BE2C (cell line): ENCODE results near the gene ANKRD62.

Source experiments
- DNase-seq: peaks from one replicate; pipeline ENCODE4 v3.0.0-alpha.2; 2020
- H3K27me3 ChIP-seq: fragments of 250-450 bp; sonication (Bioruptor Pico); 2 replicates; pipeline ENCODE4 v1.5.1; 2020; ENCODE audit warnings: mild to moderate bottlenecking
- H3K36me3 ChIP-seq: fragments of 250-450 bp; sonication (Bioruptor Pico); 2 replicates; pipeline ENCODE4 v1.5.1; 2020; ENCODE audit warnings: mild to moderate bottlenecking
- H3K4me1 ChIP-seq: fragments of 250-450 bp; sonication (Bioruptor Pico); 2 replicates; pipeline ENCODE4 v1.5.1; 2020
- H3K4me3 ChIP-seq: 2 replicates; pipeline ENCODE4 v1.5.1; 2011; ENCODE audit warnings: low read depth, low read length
- H3K9me3 ChIP-seq: fragments of 250-450 bp; sonication (Bioruptor Pico); 2 replicates; pipeline ENCODE4 v1.5.1; 2020
- CTCF ChIP-seq: IDR thresholded peaks from 2 replicates; pipeline ENCODE4 v1.5.1; 2012; ENCODE audit warnings: mild to moderate bottlenecking, low read depth, low read length

Gene ANKRD62

GRCh38 chr18:12048827-12049175 lies 44.8 kb upstream of the ANKRD62 start:
- no peak for TF ChIP-seq CTCF
- H3K27me3 ChIP-seq: no peaks in the 10 kb centered on the region
- no peaks in the 10 kb centered on the region for H3K9me3 ChIP-seq
- no peaks in the 10 kb centered on the region for H3K4me1 ChIP-seq
- no peaks in the 10 kb centered on the region for H3K36me3 ChIP-seq
- H3K4me3 ChIP-seq: no peak overlapping the region
- no peak for DNase-seq

GRCh38 chr18:12049978-12050811 lies 43.4 kb upstream of the ANKRD62 start:
- H3K27me3 ChIP-seq: no peaks in the 10 kb centered on the region
- no peaks in the 10 kb centered on the region for H3K9me3 ChIP-seq
- TF ChIP-seq CTCF: no peak
- H3K4me3 ChIP-seq: no peak overlapping the region
- H3K4me1 ChIP-seq: no peaks in the 10 kb centered on the region
- H3K36me3 ChIP-seq: no peaks in the 10 kb centered on the region
- no peak for DNase-seq

DNA sequence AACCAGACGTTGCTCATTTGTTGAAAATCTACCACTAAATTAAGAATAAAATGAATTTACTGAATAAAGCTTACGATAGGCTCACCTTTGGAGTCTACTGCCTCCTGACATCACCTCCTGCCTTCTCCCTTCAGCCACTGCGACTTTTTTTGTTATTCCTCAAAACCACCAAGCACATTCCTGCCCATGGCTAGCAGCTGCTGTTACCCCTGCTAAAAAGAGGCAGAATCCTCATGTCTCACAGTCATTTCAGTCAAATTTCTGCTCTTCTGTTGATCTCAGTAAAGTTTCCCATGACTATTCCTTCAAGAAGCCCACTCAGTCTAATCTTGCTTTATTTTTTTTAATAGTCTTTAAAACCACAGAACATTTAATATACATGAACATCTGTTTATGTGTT lies 40.8 kb upstream of the ANKRD62 start:
- TF ChIP-seq CTCF: no peak
- DNase-seq: no peak
- Histone ChIP-seq H3K4me1 (no peaks in the 10 kb centered on the region), H3K9me3 (no peaks in the 10 kb centered on the region), H3K36me3 (no peaks in the 10 kb centered on the region), H3K27me3 (no peaks in the 10 kb centered on the region), H3K4me3 (no peak overlapping the region)

GRCh38 chr18:12053289-12053688 lies 40.4 kb upstream of the ANKRD62 start:
- no peaks in the 10 kb centered on the region for H3K4me1 ChIP-seq
- no peak for TF ChIP-seq CTCF
- H3K36me3 ChIP-seq: no peaks in the 10 kb centered on the region
- no peaks in the 10 kb centered on the region for H3K9me3 ChIP-seq
- H3K4me3 ChIP-seq: no peak overlapping the region
- no peaks in the 10 kb centered on the region for H3K27me3 ChIP-seq
- no peak for DNase-seq

DNA sequence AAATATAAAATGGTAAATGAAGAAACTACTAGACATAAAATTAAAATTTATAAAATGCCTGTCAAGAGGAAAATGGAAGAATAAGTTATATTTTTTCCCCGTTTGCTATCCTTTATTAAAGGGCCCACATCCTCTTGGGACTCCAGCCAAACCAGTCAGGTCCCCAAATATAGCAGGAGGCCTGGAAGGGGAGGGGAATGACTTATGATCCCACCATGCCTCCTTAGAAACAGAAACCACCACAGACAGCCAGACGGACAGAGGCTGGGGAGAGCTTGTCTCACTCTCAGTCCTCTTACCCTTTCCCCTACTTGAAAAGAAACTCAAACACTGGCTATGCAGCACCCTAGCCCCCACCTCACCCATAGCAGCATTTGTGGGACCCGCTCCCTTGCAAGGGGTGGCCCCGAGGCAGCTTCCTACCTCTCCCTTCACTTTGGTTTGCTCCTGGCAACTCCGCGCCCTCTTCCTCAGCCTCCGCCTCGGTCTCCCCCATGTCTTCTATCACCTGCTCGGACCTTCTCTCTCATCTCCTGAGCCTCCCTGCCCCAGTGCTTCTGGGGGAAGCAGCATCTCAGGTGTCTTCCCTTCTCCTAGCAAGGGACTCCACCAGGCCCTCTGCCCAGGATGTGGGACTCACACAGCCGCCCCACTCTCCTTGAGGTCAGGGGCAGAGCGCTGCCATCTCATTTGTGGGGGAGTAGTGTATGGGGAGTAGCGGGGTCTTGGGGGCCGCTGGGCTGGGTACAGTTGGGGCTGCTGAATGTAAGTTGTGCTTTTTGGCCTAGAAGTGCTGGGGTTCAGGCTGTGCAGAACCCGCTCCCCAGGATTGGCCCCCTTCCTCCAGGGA lies 37.4 kb upstream of the ANKRD62 start:
- Histone ChIP-seq H3K36me3 (no peaks in the 10 kb centered on the region), H3K27me3 (no peaks in the 10 kb centered on the region), H3K4me3 (no peak overlapping the region), H3K9me3 (no peaks in the 10 kb centered on the region), H3K4me1 (no peaks in the 10 kb centered on the region)
- DNase-seq: no peak
- no peak for TF ChIP-seq CTCF
